Body of pancreas (tissue), 4 donors: ENCODE measurements around the gene NKAIN2.

ENCODE experiments used
- CTCF ChIP-seq, 7 experiments: fragments of 450-650 bp in 4 of 7; fragments of 200-600 bp in 3 of 7; sonication (generic) in 3 of 7; IDR thresholded peaks; one replicate each; pipeline ENCODE4 v1.5.1; 2016 to 2019; ENCODE audit warnings: antibody characterized with exemption in 7 of 7
- POLR2A ChIP-seq, 3 donors: fragments of 450-650 bp; IDR thresholded peaks; one replicate each; pipeline ENCODE4 v1.6.1; 2016; ENCODE audit warnings: antibody characterized with exemption in 3 of 3, mild to moderate bottlenecking in 2 of 3

GRCh38 chr6:124438546-124439065 lies 634.9 kb downstream of the NKAIN2 start:
- TF ChIP-seq CTCF (IDR thresholded peaks at IDR 0.05) (no peak), POLR2A (IDR thresholded peaks at IDR 0.05) (no peak)
